Measurements from ENCODE around the gene PPP3CA. TPM values are rescaled to one million over a fixed set of nuclear protein-coding genes. Genes with fewer than 3 reads are reported as not detected.
"Not testable (repeated sequence)": the region's sequence is repeated elsewhere in the genome, so short reads cannot be mapped to it uniquely, and the experiment has no call there.

The PPP3CA gene
- total and polyA plus RNA-seq, 2 of the 8 experiments (the other 6 are each of a cell fraction or from before 2014, with no cell fraction given): 7.9 to 35.0 TPM

- CTCF ChIA-PET (ENCODE audit: partially characterized antibody); H3K9me3 ChIP-seq (ENCODE audit: insufficient read depth in 2 of 2, low read depth in 1 of 2, low read length in 1 of 2); H2BK5ac ChIP-seq (ENCODE audit: low read depth, low read length): not testable (repeated sequence)
These were observed 254.7 kb downstream of the PPP3CA start for GRCh38 chr4:101092609-101093008.

More at GRCh38 chr4:101092609-101093008, 254.7 kb downstream of the PPP3CA start:
- not testable (repeated sequence) for H3K9ac ChIP-seq (replicated peaks in 1 of 4; ENCODE audit: extremely low read depth in 1 of 4, low read depth in 3 of 4, low read length in 3 of 4); H3K4me1 ChIP-seq (replicated peaks in 1 of 4; ENCODE audit: control insufficient read depth in 3 of 4, insufficient read depth in 4 of 4, low read length in 3 of 4); H3K27ac ChIP-seq (ENCODE audit: low read depth, low read length); H3K27me3 ChIP-seq (replicated peaks in 1 of 4; ENCODE audit: control insufficient read depth in 3 of 4, extremely low read depth in 1 of 4, insufficient read depth in 3 of 4, low read length in 3 of 4); H2BK12ac ChIP-seq (ENCODE audit: low read depth, low read length); H3K36me3 ChIP-seq (ENCODE audit: control insufficient read depth in 2 of 4, insufficient read depth in 4 of 4, low read length in 3 of 4); H2BK20ac ChIP-seq (ENCODE audit: low read length); H4K20me1 ChIP-seq (replicated peaks in 1 of 2; ENCODE audit: control insufficient read depth in 1 of 2, insufficient read depth in 2 of 2, low read length in 2 of 2); H3K79me1 ChIP-seq (ENCODE audit: low read depth, low read length); H3K23me2 ChIP-seq (ENCODE audit: low read depth, low read length); DNase-seq (ENCODE audit: low read depth in 1 of 2, low spot score in 2 of 2); H4K91ac ChIP-seq (replicated peaks; ENCODE audit: insufficient read length, low read length); H2BK15ac ChIP-seq (ENCODE audit: low read length); H4K5ac ChIP-seq (ENCODE audit: insufficient read length, low read depth, low read length); H3K4me3 ChIP-seq (ENCODE audit: extremely low read depth in 1 of 4, insufficient read depth in 2 of 4, low read depth in 3 of 4, low read length in 4 of 4); H3K18ac ChIP-seq (ENCODE audit: extremely low read depth, low read length); H2AFZ ChIP-seq (ENCODE audit: low read length); H2BK120ac ChIP-seq (replicated peaks; ENCODE audit: low read depth, low read length); H3K79me2 ChIP-seq (ENCODE audit: control insufficient read depth in 1 of 2, insufficient read depth in 2 of 2, low read length in 2 of 2); H4K8ac ChIP-seq (ENCODE audit: extremely low read depth, insufficient read depth, low read length); H3K4me2 ChIP-seq (ENCODE audit: insufficient read depth in 1 of 2, low read depth in 2 of 2, low read length in 2 of 2); H3K14ac ChIP-seq (ENCODE audit: insufficient read length); H2AK5ac ChIP-seq (ENCODE audit: low read depth, low read length); H3K23ac ChIP-seq (ENCODE audit: insufficient read length); H3K56ac ChIP-seq (replicated peaks; ENCODE audit: insufficient read length, low read depth, low read length); FAIRE-seq; H3K4ac ChIP-seq (replicated peaks; ENCODE audit: insufficient read length, low read depth, low read length)
- POLR2A ChIA-PET (ENCODE audit: partially characterized antibody): interaction anchor here (0.7 kb wide), 1 partner anchor 578 kb away, joined by 3 read pairs; no protein-coding TSS in a partner anchor

Measured in H1 (cell line).